SK-N-MC (cell line): ENCODE results near the gene OGFOD1.

Experiments used
- EZH2 ChIP-seq: fragments of 200-600 bp; sonication (generic); IDR thresholded peaks from one replicate; pipeline ENCODE4 v1.6.1; 2017; ENCODE audit warnings: antibody characterized with exemption
- POLR2AphosphoS5 ChIP-seq: IDR thresholded peaks from 2 replicates; pipeline ENCODE4 v1.6.1; 2012; ENCODE audit warnings: mild to moderate bottlenecking, low read depth, low read length, borderline replicate concordance

DNA sequence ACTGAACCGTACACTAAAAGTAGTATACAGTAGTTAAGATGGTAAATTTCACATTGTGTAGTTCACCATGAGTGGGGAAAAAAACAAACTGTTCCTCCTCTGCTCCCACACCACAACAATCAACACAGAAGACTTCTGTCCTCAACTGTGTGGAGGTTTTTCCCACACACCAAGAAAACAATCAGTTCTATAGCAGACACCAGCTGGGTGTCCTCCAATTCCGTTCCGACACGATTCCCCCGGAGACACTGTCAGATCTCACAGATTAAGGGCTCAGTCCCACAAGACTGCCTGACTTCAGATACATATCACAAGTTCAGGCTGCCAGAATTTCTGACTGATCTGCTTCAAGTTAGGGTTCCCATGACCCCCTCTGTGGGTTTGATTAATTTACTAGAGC is 36.7 kb downstream of the OGFOD1 start:
- TF ChIP-seq POLR2AphosphoS5 (no peak), EZH2 (no peak)
